HG03108 (cell line): ENCODE data around the gene MAML2.
A peak's percentile ranks its signal among the peaks of the same experiment; 100 is the strongest.

Source experiments
- ATAC-seq: cut with Tn5 transposase; IDR thresholded peaks from one replicate; pipeline ENCODE4 v1.9.1; 2021; ENCODE audit warnings: moderate library complexity; ENCODE audit not compliant: unreplicated experiment

Gene MAML2

GRCh38 chr11:96242971-96243647 lies 99.9 kb downstream of the MAML2 start:
- ATAC-seq, result peak; percentile 91

GRCh38 chr11:96242191-96242847 lies 100.7 kb downstream of the MAML2 start:
- no peak for ATAC-seq

DNA sequence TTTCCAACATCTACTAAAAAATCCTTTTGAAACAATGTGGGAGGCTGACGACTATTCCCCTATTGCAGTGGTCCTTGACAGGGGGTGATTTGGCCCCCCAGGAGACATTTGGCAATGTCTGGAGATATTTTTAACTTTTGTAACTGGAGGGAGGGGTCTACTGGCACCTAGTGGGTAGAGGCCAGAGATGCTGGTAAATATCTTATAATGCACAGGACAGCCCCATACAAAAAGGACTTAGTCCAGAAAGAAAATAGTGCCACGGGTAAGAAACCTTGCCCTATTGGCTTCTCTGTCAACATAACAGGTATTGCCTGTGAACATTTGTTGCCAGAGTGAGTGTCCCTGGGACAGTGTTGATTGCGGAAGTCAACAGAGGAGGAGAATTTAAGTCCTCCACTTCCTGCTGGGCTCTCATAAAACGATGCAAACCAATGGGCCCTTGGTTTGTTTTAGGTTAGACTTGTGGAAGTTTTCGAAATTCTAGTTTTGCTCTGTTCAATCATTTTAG lies 101.6 kb downstream of the MAML2 start:
- ATAC-seq, result no peak

DNA sequence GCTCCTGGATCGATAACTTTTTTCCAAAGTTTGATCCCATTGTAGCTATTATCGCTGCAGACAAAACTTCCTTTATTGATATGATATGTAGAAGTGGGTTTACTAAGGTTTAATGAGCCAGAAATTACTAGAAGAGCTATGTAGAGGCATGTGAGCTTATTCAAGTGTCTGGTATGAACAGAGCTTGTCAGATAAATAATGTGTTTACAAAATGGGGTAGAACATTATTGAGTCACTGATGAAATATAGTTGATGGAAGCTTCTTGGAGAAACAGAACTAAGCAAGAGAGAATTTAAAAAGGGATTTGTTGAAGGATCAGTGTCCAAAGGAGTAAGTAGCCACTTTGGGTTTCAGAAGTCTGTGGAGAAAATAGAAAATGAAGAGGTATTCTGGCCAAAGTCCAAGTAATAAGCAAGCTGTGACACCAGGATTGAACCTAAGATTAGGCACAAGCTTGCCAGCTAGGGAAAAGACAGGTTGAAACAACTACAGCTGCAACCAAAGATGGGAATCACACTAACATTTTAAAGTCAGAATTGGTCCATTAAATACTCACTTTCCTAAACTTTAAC lies 104.3 kb downstream of the MAML2 start:
- no peak for ATAC-seq

DNA sequence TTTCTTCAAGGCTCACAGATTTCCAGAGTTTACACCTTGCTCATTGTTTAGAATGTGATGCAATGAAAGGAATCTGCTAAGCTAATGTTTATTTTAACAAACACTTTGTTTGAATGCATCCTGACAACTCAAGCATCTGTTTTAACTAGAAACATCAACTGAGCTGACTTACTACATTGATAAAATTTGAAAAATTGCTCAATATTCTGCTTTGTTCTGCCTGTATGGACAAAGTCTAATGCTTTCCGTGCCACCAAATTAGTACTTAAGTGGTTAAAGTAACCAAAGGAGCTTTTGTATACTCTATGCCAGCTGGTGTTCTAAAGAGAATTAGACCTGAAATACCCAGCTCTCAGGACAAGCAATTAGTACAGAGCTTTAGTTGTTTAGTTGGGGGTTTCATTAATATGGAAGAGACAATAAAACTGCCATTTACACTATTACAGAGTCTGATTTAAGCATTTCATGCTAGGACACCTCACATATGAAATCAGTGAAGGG lies 105.2 kb downstream of the MAML2 start:
- ATAC-seq, result no peak

- peak; percentile 77 for ATAC-seq
Measured at GRCh38 chr11:96235751-96236150, 107.2 kb downstream of the MAML2 start.

GRCh38 chr11:96234866-96235441 lies 108.0 kb downstream of the MAML2 start:
- ATAC-seq, result no peak

- ATAC-seq, result no peak
Measured at GRCh38 chr11:96232132-96232531, 110.9 kb downstream of the MAML2 start.

- ATAC-seq, result no peak
Measured at GRCh38 chr11:96230686-96231085, 112.3 kb downstream of the MAML2 start.

DNA sequence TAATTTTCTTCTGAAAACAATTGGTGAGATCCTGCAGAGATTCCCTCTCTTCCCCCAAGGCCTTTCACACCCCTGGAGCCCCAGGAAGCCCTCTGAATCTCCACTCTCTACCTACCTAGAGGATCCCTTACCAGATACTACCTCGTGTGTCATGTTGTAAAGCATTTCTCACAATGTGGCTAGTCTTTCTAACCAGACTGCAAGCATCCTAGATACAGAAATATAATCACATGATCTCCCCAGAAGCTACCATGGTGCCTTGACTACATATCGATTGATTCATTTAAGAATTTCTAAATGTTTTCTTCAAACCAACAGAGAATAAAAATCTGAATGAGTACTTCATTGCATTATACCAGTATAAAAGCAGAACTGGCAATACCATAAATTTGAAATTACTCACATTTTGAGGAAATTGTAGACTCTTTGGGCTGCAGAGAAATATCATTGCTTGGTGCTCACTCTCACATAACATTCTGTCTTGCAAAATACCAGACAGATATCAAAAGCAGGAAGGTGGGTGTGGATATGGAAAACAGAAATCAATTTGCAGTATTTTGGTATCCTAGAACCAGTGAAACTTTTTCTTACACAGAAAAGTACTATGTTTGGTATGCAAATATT lies 113.5 kb downstream of the MAML2 start:
- ATAC-seq, result no peak

- ATAC-seq, result no peak
Measured at GRCh38 chr11:96228910-96229309, 114.1 kb downstream of the MAML2 start.

DNA sequence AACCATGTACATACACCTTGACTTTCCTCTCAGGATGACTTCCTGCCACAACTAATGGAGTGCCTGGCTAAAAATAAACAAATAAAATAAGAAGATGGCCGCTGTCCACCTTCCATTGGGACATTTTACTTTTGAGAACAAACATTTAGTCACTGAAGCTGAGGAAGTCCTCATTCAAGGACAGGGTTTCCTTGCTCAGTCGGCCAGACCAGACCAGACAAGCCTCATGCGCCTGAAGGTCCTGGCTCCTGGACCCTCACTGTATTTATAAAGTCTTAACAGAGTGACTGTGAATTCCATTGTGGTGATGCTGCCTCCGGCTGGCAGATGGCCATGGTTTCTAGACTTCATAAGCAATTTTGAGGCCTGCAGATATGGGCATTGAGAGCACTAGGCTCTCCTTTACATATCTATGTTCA lies 114.5 kb downstream of the MAML2 start:
- ATAC-seq, result no peak

GRCh38 chr11:96227244-96227643 lies 115.8 kb downstream of the MAML2 start:
- no peak for ATAC-seq

DNA sequence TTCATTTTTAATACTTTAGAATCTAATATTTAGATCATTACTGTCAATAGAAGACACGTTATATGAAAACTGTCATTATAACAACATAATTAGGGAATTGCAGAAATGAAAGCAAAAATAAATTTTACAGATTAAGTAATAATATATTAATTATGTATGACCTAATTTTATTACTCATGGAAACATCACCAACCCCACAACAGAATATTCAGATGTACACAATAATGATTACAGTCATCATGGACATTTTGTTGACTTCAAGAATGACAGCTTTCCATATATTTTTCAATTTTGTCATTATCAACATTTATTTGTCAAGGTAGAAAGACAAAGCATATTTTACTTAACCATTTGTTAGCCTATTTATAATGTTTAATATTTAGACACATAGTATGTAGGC lies 119.9 kb downstream of the MAML2 start:
- ATAC-seq, result no peak

- no peak for ATAC-seq
Measured at GRCh38 chr11:96222102-96222501, 120.9 kb downstream of the MAML2 start.

- no peak for ATAC-seq
Measured at GRCh38 chr11:96221244-96222070, 121.5 kb downstream of the MAML2 start.

- no peak for ATAC-seq
Measured at GRCh38 chr11:96219981-96220623, 122.9 kb downstream of the MAML2 start.

DNA sequence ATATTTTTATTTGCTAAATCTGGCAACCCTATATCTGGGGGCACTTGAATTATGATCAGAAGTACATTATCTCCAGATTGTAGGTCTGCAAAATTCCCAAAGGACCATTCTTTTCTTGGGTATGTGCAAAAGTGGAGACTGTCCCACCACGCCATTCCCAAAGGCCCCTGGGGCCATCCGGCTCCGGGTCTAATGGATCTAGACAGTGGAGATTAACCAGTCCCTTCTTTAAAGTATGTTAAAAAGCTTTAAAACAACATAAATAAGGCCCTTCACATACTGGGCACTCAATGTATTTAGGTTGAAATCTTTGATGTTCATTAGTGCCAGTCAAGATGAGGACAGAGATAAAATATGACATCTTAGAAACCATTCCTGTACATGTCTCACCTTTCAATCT lies 124.1 kb downstream of the MAML2 start:
- ATAC-seq, result no peak

GRCh38 chr11:96218006-96218405 lies 125.0 kb downstream of the MAML2 start:
- no peak for ATAC-seq

- ATAC-seq, result no peak
Measured at GRCh38 chr11:96217206-96217605, 125.8 kb downstream of the MAML2 start.
